Hindlimb muscle (tissue), 1 donor: ENCODE results near the gene AUTS2. TPM values are rescaled to one million over a fixed set of nuclear protein-coding genes. Genes with fewer than 3 reads are reported as not detected.
"Not testable (repeated sequence)": the region's sequence is repeated elsewhere in the genome, so short reads cannot be mapped to it uniquely, and the experiment has no call there.

ENCODE experiments used
- DNase-seq: peaks from one replicate; pipeline ENCODE4 v3.0.0-alpha.2; 2013
- polyA plus RNA-seq: library from polyadenylated mRNA; unstranded; fragments of 120-200 nt; gene quantifications from one replicate; pipeline ENCODE4 v1.2.1, GENCODE V29; 2013; ENCODE audit not compliant: insufficient read length

The AUTS2 gene
- polyA plus RNA-seq, 1 donor = 80.5 TPM

- no peak for DNase-seq
These were observed 164.6 kb downstream of the AUTS2 start for GRCh38 chr7:69762821-69763352.

DNA sequence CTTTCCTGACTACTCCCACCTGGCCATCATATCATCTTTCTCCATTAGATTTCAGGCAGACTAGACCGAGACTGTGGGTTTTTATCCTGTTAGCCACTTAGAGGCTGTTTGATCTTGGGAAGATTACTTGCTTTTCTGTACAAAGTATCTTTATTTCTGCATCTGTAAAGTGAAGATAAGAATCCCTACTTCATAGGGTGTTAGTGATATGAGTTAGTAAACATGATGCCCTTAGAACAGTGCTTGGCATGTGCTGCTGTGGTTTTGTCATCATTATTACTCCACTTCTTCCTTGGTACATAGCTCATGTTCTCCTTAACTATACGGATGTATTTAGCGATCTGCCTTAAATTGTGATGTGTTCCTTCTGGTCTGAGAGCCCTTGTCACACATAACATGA is 165.2 kb downstream of the AUTS2 start:
- DNase-seq = no peak

GRCh38 chr7:69764147-69764546 is 165.9 kb downstream of the AUTS2 start:
- DNase-seq = no peak

DNA sequence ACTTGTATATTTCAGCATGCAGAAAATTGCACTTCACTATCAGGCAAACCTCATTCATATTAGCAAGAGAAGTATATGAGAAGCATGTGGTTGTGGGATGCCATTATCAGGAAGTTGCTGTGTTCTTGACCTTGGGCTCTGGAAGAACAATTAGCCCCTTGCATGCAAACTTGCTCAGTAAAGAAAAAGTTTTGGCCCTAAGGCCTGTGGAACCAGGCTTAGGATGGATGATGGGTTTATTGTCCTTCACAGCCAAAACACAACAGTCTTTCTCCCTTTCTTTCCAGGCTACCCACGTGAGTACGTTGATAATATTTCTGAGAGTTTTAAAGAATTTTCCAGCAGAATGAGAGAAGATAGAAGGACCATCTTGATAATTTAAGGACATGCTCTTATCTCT is 166.4 kb downstream of the AUTS2 start:
- no peak for DNase-seq

GRCh38 chr7:69765879-69766278 is 167.6 kb downstream of the AUTS2 start:
- DNase-seq = no peak

DNA sequence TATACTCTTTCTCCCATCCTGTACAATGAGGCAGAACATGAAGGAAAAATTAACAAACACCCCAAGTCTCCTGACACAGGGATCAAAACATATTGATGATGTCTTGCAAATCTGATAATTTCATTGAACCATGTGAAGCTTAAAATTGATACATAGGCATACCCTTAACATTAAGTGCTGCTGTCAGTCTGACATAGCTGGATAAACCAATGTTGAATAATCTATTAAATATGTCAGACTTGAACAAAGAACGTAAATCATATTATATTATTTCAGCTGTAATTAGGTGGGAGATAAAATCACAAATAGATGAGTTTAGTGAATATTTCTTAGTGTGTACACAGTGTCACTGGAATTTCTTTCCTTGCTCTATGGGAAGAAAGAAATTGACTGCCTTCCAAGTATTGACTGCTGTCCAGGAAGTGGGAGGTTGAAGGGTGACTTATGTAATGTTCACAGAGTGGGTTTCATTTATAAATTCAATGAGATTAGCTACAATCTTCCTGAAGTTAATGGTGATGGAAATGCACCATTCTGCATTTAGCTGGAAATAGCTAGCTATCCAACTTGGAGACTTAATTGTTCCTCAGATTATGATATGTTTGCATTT is 170.8 kb downstream of the AUTS2 start:
- DNase-seq = peak; percentile 68

- no peak for DNase-seq
These were observed 171.6 kb downstream of the AUTS2 start for GRCh38 chr7:69769826-69770225.

DNA sequence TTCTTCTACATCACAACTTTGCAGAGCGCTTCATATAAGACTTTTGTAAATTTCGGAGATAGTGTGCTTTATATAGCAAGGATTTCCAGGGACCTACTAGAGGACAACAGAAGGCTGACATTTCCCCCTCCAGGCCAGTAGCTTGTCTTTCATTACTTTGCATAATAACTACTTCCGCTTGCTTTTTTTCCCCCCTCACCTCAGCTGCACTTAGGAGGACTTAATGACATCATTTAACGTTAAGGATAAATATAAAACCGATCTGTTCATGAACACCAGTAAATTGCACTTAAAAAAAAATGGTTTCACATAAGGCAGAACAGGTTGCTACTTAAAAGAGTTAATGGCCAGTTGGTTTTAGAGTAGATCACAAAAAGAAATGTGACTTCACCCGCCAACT is 172.3 kb downstream of the AUTS2 start:
- no peak for DNase-seq

GRCh38 chr7:69772718-69773436 is 174.6 kb downstream of the AUTS2 start:
- DNase-seq = no peak

DNA sequence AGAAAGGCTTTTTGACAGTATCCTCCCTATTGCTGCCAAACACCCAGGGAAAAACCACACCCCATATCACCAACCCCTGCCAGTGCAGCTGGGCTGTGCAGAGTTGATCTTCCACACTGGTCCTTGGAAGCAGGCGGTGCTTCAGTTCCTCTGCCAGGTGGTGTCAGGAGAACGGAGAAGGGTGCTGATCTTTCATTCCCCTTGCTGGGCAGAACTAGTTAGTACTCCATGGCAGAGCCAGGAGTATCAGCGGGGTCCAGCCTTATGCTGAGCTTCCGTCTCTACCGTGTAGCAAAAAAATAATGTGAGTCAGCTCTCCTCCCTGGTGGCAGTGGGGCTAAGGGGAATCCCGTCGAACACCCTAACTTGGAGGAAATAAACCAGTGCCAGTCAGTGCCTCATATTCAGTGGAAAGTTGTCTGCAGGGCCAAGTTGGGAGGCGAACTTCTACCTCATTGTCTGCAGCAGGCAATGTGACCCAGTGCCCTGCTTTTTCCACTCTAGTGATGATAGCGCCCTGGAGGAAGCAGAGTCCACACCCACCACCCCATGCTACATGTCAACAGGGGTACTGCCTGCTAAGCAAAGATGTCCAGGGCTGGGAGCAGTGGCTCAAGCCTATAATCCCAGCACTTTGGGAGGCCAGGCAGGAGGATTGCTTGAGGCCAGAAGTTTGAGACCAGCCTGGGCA is 175.4 kb downstream of the AUTS2 start:
- no peak for DNase-seq

GRCh38 chr7:69775231-69775771 is 177.0 kb downstream of the AUTS2 start:
- DNase-seq = peak; percentile 43

- DNase-seq = no peak
These were observed 178.3 kb downstream of the AUTS2 start for GRCh38 chr7:69776611-69777010.

DNA sequence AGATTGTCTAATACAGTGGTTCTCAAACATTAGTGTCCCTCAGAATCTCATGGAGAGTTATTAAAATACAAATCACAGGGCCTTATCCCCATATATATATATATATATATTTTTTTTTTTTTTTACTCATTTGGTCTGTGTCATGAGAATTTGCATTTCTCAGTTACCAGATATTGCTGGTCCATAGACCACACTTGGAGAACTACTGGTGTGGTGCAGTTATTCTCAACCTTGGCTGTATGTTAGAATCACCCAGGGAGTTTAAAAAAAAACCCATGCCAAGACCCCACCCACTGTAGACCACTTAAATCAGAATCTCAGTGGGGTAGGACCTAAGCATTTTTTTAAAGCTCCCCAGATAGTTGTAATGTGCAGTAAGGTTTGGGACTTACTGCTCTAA is 179.9 kb downstream of the AUTS2 start:
- no peak for DNase-seq

DNA sequence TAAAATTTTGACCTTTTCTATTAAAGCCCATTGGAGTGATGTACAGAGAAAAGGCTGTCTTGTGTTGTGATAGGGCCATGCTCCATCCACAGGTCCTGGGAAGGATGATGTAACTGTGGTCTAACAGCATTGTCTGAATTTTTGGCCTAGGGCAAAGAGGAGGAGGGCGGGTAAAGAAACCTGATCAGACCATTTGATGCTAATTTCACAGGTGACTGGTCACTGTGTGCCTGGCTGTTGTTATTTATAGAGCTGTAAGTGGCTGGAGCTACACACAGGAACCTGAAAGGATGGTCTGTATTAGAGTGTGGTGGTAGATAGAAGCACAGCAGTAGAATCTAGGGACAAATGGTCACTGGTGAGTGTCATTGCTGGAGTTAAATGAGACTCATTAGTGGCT is 182.1 kb downstream of the AUTS2 start:
- DNase-seq = no peak

DNA sequence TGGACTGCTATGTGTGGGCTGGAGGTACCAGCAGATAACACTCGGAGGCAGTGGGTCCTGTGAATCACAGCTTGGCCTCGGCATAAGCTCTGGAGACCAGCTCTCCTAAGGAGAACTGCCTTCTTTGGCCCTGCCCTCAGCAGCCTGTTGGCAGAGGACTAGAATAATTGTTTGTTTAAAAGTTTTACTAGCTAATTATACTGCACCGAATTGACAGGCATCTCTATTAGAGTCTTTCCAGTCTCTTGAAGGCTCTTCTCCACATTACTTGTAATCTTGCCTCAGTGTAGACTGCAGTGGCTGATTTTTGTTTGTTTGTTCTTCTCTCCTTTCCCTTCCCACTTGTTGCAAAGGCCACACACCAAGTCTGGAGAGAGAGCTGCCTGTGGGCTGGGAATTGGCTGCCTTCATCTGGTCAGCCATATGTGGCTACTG is 183.2 kb downstream of the AUTS2 start:
- no peak for DNase-seq

DNA sequence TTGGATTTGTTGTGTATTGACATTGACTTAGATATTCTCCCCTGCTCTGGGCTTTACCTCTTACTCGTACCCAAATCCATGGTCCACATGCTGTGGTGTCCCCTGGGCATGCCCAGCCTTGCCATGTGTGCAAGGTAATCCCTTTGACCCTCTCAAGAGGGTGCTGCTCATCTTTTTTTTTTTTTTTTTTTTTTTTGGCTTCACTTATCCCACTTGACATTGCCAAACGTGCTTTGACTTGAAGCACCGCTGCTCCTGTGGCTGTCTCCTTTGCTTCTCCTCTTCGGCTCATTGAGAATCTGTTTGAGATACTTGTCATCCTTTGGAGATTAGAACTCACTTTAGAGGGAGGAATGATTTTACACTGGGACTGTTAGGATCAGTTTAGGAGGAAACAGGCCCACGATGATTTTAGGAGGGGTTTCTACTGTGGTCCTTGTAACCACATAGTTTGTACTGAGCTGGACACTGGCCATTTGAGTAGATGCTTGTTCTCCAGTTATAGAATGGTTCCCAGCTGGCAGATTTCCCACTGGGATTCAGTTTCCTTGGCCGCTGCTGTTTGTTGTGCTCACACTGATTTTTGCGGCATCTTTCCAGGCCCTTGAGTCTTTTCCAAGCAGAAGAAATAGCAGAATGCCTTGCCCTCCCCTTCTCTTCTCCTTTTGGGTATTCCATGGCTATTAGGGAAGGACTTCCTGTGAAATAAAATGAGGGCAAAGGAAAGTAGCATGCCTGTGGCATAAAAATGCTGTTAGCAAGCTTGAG is 184.8 kb downstream of the AUTS2 start:
- peak; percentile 72 for DNase-seq

DNA sequence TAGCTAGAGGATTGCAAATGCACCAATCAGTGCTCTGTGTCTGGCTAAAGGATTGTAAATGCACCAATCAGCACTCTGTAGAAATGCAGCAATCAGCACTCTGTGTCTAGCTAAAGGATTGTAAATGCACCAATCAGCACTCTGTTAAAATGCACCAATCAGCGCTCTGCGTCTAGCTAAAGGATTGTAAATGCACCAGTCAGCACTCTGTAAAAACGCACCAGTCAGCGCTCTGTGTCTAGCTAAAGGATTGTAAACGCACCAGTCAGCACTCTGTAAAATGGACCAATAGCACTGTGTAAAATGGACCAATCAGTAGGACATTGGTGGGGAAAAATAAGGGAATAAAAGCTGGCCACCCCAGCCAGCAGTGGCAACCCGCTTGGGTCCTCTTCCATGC is 187.9 kb downstream of the AUTS2 start:
- DNase-seq = not testable (repeated sequence)

DNA sequence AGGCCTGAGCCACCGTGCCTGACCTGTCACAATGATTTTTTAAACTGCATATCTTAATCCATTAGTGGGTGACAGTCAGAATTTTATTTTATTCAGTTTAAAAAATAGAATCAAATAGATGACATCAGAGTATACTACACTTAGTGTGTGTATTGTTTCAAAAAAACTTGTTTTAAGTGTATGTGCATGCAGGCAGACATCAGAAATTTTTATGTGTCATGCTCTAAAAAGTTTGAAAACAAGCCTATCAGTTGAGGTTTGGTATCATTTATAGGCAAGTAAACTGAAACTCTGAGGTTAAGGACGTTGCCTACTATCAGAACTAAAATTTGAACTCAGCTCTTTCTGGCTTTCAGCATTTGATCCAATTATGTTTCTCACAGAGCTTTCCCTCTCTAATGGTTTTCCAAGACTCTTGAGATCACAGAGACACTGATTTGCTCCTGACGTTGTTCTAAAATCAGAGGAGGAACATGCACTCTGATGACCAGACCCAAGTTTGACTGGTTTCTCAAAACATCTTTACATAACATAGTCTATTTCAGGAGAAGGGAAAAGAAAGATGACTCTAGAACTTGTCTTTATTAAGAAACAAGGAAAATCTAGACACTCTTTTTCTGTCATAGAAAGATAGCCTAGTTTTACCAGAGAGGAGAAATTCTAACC is 188.6 kb downstream of the AUTS2 start:
- DNase-seq = no peak

GRCh38 chr7:69787736-69788431 is 189.6 kb downstream of the AUTS2 start:
- DNase-seq = no peak

- DNase-seq = no peak
These were observed 191.3 kb downstream of the AUTS2 start for GRCh38 chr7:69789563-69789962.
